Natural killer cell (primary cell): ENCODE data around the gene THYN1. TPM values are rescaled to one million over a fixed set of nuclear protein-coding genes. Genes with fewer than 3 reads are reported as not detected.
A peak's percentile ranks its signal among the peaks of the same experiment; 100 is the strongest.

Experiments
- ATAC-seq, 3 donors: fragments of 150-1000 bp in 2 of 3; fragments of 200-7000 bp in 1 of 3; cut with Tn5 transposase; 1 replicate in 1 of 3; 2 replicates in 2 of 3; pipeline ENCODE4 v1.10.0; 2021; ENCODE audit warnings: mild to moderate bottlenecking in 2 of 3, moderate library complexity in 2 of 3
- DNase-seq, 2 donors: peaks; one replicate each; pipeline versions ENCODE4 v3.0.0 to v3.0.0-alpha.2; 2013 to 2021; ENCODE audit warnings: mixed read lengths in 1 of 2
- H3K27ac ChIP-seq: one replicate; pipeline ENCODE4 v1.5.1; 2013; ENCODE audit warnings: mild to moderate bottlenecking, low read length
- H3K27me3 ChIP-seq: one replicate; pipeline ENCODE4 v1.6.1; 2013; ENCODE audit warnings: low read length; ENCODE audit not compliant: control insufficient read depth, insufficient read depth
- H3K36me3 ChIP-seq: one replicate; pipeline ENCODE4 v1.6.1; 2013; ENCODE audit warnings: low read length; ENCODE audit not compliant: control insufficient read depth, insufficient read depth
- H3K4me1 ChIP-seq: one replicate; pipeline ENCODE4 v1.6.1; 2013; ENCODE audit warnings: low read length; ENCODE audit not compliant: control insufficient read depth, insufficient read depth
- H3K4me3 ChIP-seq: one replicate; pipeline ENCODE4 v1.5.1; 2013; ENCODE audit warnings: low read length
- H3K9me3 ChIP-seq: one replicate; pipeline ENCODE4 v1.6.1; 2013; ENCODE audit warnings: low read length; ENCODE audit not compliant: control insufficient read depth, insufficient read depth
- H3K27ac Mint-ChIP-seq, 2 donors: one replicate each; pipeline ENCODE4 v1.8.0; 2022; ENCODE audit warnings: mild to moderate bottlenecking in 2 of 2, mixed read lengths in 2 of 2, moderate library complexity in 1 of 2
- H3K27me3 Mint-ChIP-seq, 2 donors: one replicate each; pipeline ENCODE4 v1.8.0; 2022; ENCODE audit warnings: low read depth in 2 of 2, mixed read lengths in 2 of 2
- H3K36me3 Mint-ChIP-seq: one replicate; pipeline ENCODE4 v1.8.0; 2022; ENCODE audit warnings: mixed read lengths
- H3K4me1 Mint-ChIP-seq, 2 donors: one replicate each; pipeline ENCODE4 v1.8.0; 2022; ENCODE audit warnings: mixed read lengths in 2 of 2
- H3K4me3 Mint-ChIP-seq: one replicate; pipeline ENCODE4 v1.8.0; 2022; ENCODE audit warnings: mild to moderate bottlenecking, moderate library complexity, mixed read lengths
- H3K9me3 Mint-ChIP-seq, 2 donors: one replicate each; pipeline ENCODE4 v1.8.0; 2022; ENCODE audit warnings: mixed read lengths in 2 of 2
- WGBS: methylation state at CpG from one replicate; pipeline ENCODE4 v1.1.7; 2013; ENCODE audit warnings: missing lambda C conversion rate; ENCODE audit not compliant: insufficient coverage; 5-methylcytosine and 5-hydroxymethylcytosine counted together
- intact Hi-C: fragments of 100-400 bp; cut with micrococcal nuclease; formaldehyde crosslinking; loops from one replicate; pipeline ENCODE4 v1.14.2; 2022
- total RNA-seq, 4 donors: library from RNA; stranded (reverse); fragments of 120-200 nt in 1 of 4; gene quantifications; one replicate each; pipeline versions ENCODE4 v1.2.3 to v1.2.4, GENCODE V29; 2013 to 2022
- TF ChIP-seq, protein P1 (sequence below): fragments of 200-600 bp; IDR thresholded peaks from one replicate; pipeline ENCODE4 v1.8.0; 2022; ENCODE audit warnings: antibody characterized with exemption

THYN1 gene
- total RNA-seq: 10 to 100 TPM; 21.6 to 25.4 (median 24.0) TPM
- 62.7 TPM for total RNA-seq (2013)

DNA sequence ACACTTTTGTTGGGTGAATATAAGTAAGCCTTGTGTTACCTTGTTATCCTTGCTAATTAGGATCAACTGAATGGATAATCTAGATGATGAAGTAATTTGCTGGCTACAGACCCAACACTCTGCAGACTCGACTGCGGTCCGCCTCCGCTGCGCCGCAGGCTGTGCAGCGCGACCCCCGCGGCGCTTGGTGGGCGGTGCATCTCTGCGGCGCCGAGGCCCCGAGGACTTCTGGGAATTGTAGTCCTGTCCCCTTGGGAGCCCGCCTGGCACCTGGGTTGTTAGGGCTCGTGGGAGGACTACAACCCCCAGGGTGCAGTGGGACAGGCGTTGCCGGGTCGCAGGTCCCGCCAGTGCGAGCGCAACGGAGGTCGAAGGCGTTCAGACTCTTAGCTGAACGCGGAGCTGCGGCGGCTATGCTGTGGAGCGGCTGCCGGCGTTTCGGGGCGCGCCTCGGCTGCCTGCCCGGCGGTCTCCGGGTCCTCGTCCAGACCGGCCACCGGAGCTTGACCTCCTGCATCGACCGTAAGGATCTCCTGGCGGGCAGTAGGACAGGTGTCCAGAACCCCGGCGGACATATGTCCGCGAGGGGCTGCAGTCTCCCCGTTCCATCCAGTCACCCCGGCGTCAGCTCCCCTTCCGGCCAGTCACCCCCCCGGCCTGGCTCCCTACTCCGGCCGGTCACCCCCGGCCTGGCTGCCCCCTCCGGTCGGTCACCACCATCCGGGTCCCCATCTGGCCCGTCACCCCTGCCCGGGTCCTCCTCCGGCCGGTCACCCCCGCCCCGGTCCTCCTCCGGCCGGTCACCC is at the start of gene THYN1, which contains the start of gene ACAD8:
THYN1 (minus strand) TSS at position 165 of the 806 bp plus-strand sequence. CDS start 470 bp downstream, outside the sequence.
ACAD8 (plus strand) TSS at position 381 of the 806 bp plus-strand sequence; CDS start at position 414, 33 bp downstream.
- H3K4me3 ChIP-seq: peak within 1 kb of the TSS; percentile 74
- H3K27me3 ChIP-seq: no peaks in the 10 kb centered on the region
- Mint-ChIP-seq H3K4me3 (peak within 1 kb of the TSS; percentile 98), H3K27me3 (no peaks in the 10 kb centered on the region), H3K9me3 (no peaks in the 10 kb centered on the region), H3K4me1 (peaks cover 19 to 47% of the 10 kb centered on the region in 2 donors), H3K27ac (peak within 1 kb of the TSS; percentile 75 to 79), H3K36me3 (peaks cover 2% of the 10 kb centered on the region)
- WGBS: under 1% methylated on average over 70 of the region's 70 CpGs
- H3K9me3 ChIP-seq: no peaks in the 10 kb centered on the region
- peaks cover 26% of the 10 kb centered on the region for H3K36me3 ChIP-seq
- intact Hi-C loops: loop anchor here (1.0 kb wide), 2 partner anchors 29 to 46 kb away; partner anchors contain the start of gene VPS26B
- peak within 1 kb of the TSS; percentile 50 for H3K27ac ChIP-seq
- DNase-seq (peak; percentile 88 to 98), ATAC-seq (peak; percentile 99 to 100 (median 100))
- H3K4me1 ChIP-seq: peaks cover 15% of the 10 kb centered on the region
- TF ChIP-seq, protein P1, sequence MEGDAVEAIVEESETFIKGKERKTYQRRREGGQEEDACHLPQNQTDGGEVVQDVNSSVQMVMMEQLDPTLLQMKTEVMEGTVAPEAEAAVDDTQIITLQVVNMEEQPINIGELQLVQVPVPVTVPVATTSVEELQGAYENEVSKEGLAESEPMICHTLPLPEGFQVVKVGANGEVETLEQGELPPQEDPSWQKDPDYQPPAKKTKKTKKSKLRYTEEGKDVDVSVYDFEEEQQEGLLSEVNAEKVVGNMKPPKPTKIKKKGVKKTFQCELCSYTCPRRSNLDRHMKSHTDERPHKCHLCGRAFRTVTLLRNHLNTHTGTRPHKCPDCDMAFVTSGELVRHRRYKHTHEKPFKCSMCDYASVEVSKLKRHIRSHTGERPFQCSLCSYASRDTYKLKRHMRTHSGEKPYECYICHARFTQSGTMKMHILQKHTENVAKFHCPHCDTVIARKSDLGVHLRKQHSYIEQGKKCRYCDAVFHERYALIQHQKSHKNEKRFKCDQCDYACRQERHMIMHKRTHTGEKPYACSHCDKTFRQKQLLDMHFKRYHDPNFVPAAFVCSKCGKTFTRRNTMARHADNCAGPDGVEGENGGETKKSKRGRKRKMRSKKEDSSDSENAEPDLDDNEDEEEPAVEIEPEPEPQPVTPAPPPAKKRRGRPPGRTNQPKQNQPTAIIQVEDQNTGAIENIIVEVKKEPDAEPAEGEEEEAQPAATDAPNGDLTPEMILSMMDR: no peak

DNA sequence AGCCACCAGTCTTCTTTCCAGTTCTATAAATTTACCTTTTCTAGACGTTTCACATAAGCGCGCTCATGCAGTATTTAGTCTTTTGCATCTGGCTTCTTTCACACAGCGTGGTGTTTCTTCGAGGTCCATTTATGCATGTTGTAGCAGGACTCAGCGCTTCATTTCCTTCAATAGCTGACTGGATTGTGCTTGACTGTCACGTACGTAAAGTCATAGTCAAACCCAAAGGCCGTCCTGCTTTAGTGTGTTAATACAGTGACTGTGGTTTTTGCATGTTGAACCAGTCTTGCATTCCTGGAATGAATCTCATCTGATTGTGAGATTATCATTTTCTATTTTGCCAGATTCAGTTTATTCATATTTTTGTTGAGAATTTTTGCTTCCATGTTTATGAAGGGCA is 41.5 kb upstream of the THYN1 start:
- ATAC-seq: no peak
- DNase-seq: no peak
- no peaks in the 10 kb centered on the region for H3K36me3 Mint-ChIP-seq
- Histone ChIP-seq H3K27me3 (no peaks in the 10 kb centered on the region), H3K9me3 (no peaks in the 10 kb centered on the region), H3K36me3 (no peaks in the 10 kb centered on the region), H3K4me3 (no peak overlapping the region), H3K27ac (no peak overlapping the region), H3K4me1 (no peaks in the 10 kb centered on the region)
- no peaks in the 10 kb centered on the region for H3K9me3 Mint-ChIP-seq
- no peaks in the 10 kb centered on the region for H3K4me1 Mint-ChIP-seq
- H3K27me3 Mint-ChIP-seq: peaks cover 11 to 33% of the 10 kb centered on the region in 2 donors
- H3K27ac Mint-ChIP-seq: no peak overlapping the region
- TF ChIP-seq, protein P1: no peak
- WGBS: 85% methylated on average over 9 of the region's 9 CpGs
- intact Hi-C loops: no loop called here
- H3K4me3 Mint-ChIP-seq: no peak overlapping the region

DNA sequence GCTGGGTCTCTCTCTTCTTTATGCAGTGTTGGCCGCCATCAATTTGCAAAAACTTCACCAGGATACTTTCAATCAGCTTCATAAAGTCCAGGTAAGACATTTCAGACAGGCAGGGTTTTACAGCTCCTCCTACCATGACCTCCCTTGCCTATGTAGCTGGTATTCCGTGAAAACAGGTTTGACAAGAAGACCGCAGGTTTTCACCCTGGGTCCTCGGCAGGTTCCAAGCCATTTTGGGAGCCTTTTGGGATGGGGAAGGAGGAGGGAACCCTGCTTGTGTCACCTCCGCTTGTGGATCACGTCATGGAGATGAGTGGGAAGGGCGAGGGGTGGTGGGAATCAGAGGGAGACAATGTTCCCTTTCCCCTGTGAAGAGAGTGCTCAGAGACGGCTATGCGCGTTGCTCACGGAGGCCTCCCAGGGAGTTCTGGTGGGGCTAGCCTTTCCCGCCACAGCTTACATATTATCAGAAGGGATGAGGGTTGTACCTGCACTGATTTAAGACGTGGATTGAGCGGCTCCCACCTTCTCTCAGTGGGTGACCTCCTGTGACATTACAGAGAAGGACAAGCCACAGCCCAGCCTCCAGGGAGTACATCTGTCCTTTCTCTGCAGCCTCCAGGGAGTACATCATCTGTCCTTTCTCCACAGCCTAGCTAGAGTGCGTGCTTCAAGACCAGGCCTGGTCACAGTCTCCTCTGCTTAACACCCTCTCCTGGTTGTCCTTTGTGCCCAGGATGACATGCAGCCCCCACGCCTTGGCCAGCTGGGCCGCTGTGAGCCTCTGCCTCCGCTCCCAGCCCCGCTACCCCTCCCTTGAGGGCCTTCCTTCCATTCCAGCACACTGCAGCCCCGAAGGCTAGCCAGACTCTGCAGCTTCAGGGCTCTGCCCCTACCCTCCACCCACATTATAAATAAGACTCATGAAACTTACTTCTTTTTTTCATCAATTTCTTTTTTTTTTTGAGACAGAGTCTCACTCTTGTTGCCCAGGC is 40.3 kb upstream of the THYN1 start:
- no peaks in the 10 kb centered on the region for H3K9me3 ChIP-seq
- peaks cover 6 to 34% of the 10 kb centered on the region in 2 donors for H3K27me3 Mint-ChIP-seq
- no peaks in the 10 kb centered on the region for H3K4me1 ChIP-seq
- DNase-seq: no peak
- H3K27ac Mint-ChIP-seq: no peak overlapping the region
- no peak overlapping the region for H3K27ac ChIP-seq
- intact Hi-C loops: no loop called here
- TF ChIP-seq, protein P1: no peak
- no peak overlapping the region for H3K4me3 Mint-ChIP-seq
- no peaks in the 10 kb centered on the region for H3K27me3 ChIP-seq
- ATAC-seq: no peak
- H3K4me3 ChIP-seq: no peak overlapping the region
- H3K36me3 ChIP-seq: no peaks in the 10 kb centered on the region
- no peaks in the 10 kb centered on the region for H3K9me3 Mint-ChIP-seq
- 79% methylated on average over 16 of the region's 20 CpGs for WGBS
- no peaks in the 10 kb centered on the region for H3K36me3 Mint-ChIP-seq
- no peaks in the 10 kb centered on the region for H3K4me1 Mint-ChIP-seq
